ENCODE measurements around the gene SOX9. TPM values are rescaled to one million over a fixed set of nuclear protein-coding genes. Genes with fewer than 3 reads are reported as not detected.

Gene SOX9
- total and polyA plus RNA-seq, 2 of the 8 experiments (the other 6 are each of a cell fraction or from before 2014, with no cell fraction given): 1.9 to 4.9 TPM

DNA sequence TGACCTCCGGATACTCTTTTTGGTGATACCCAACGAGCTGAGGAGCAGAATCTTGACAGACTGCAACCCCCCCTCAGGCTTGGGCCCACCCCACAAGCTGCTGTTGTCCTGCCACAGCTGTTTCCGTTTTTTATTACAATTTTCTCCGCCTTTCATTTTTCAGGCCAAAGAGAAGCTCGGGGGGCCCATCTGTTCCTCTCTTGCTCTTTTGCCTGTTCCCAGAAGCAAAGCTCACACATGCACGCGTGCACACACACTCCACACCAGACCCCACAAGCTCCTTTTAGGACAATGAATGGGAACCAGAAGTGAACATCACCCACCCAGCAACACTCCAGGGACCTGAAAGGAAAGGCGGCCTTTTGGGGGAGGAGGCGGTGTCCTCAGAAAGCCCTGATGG lies 16.3 kb downstream of the SOX9 start:
- Histone ChIP-seq H3K56ac (replicated peaks; ENCODE audit: insufficient read length, low read depth, low read length) (no peak overlapping the region), H3K14ac (ENCODE audit: insufficient read length) (no peak overlapping the region), H4K8ac (ENCODE audit: extremely low read depth, insufficient read depth, low read length) (no peak overlapping the region), H2BK20ac (ENCODE audit: low read length) (no peak overlapping the region), H3K79me1 (ENCODE audit: low read depth, low read length) (no peaks in the 10 kb centered on the region), H4K91ac (replicated peaks; ENCODE audit: insufficient read length, low read length) (no peak overlapping the region), H3K36me3 (ENCODE audit: control insufficient read depth in 2 of 4, insufficient read depth in 4 of 4, low read length in 3 of 4) (no peaks in the 10 kb centered on the region), H2BK120ac (replicated peaks; ENCODE audit: low read depth, low read length) (no peak overlapping the region), H4K20me1 (replicated peaks in 1 of 2; ENCODE audit: control insufficient read depth in 1 of 2, insufficient read depth in 2 of 2, low read length in 2 of 2) (no peaks in the 10 kb centered on the region), H3K23me2 (ENCODE audit: low read depth, low read length) (no peaks in the 10 kb centered on the region), H3K79me2 (ENCODE audit: control insufficient read depth in 1 of 2, insufficient read depth in 2 of 2, low read length in 2 of 2) (no peaks in the 10 kb centered on the region), H2AFZ (ENCODE audit: low read length) (no peak overlapping the region), H3K27me3 (replicated peaks in 1 of 4; ENCODE audit: control insufficient read depth in 3 of 4, extremely low read depth in 1 of 4, insufficient read depth in 3 of 4, low read length in 3 of 4) (no peaks in the 10 kb centered on the region; a peak in 2 of 7 replicates), H3K23ac (ENCODE audit: insufficient read length) (no peak overlapping the region), H2AK5ac (ENCODE audit: low read depth, low read length) (no peak overlapping the region), H4K5ac (ENCODE audit: insufficient read length, low read depth, low read length) (no peak overlapping the region), H3K9ac (replicated peaks in 1 of 4; ENCODE audit: extremely low read depth in 1 of 4, low read depth in 3 of 4, low read length in 3 of 4) (no peak overlapping the region; a peak in 1 of 7 replicates), H3K9me3 (ENCODE audit: insufficient read depth in 2 of 2, low read depth in 1 of 2, low read length in 1 of 2) (no peaks in the 10 kb centered on the region), H2BK12ac (ENCODE audit: low read depth, low read length) (no peak overlapping the region), H3K18ac (ENCODE audit: extremely low read depth, low read length) (no peak overlapping the region), H3K4ac (replicated peaks; ENCODE audit: insufficient read length, low read depth, low read length) (no peak overlapping the region), H3K4me1 (replicated peaks in 1 of 4; ENCODE audit: control insufficient read depth in 3 of 4, insufficient read depth in 4 of 4, low read length in 3 of 4) (peaks cover 0 to 5% (median 2%) of the 10 kb centered on the region in 4 experiments; a peak in 3 of 7 replicates), H2BK5ac (ENCODE audit: low read depth, low read length) (no peak overlapping the region), H2BK15ac (ENCODE audit: low read length) (no peak overlapping the region), H3K4me3 (ENCODE audit: extremely low read depth in 1 of 4, insufficient read depth in 2 of 4, low read depth in 3 of 4, low read length in 4 of 4) (no peak overlapping the region), H3K27ac (ENCODE audit: low read depth, low read length) (no peak overlapping the region), H3K4me2 (ENCODE audit: insufficient read depth in 1 of 2, low read depth in 2 of 2, low read length in 2 of 2) (no peak overlapping the region)
- 93% methylated on average over 9 of the region's 9 CpGs; no CpG with 5 or more reads in 1 of the 2 experiments for WGBS, 2 experiments (ENCODE audit: extremely low coverage in 1 of 2, insufficient coverage in 1 of 2, insufficient read length in 1 of 2, insufficient replicate concordance in 2 of 2, low coverage in 1 of 2, low lambda C conversion rate in 2 of 2, missing lambda C conversion rate in 1 of 2)
- DNase-seq (ENCODE audit: low read depth in 1 of 2, low spot score in 2 of 2): no peak
- no peak for FAIRE-seq
- ChIA-PET POLR2A (ENCODE audit: partially characterized antibody) (interaction anchor here (1.6 kb wide), 1 partner anchor 15 kb away, joined by 4 read pairs; no protein-coding TSS in a partner anchor), CTCF (ENCODE audit: partially characterized antibody) (no interaction called here)
- TF ChIP-seq NANOG (IDR thresholded peaks at IDR 0.05; ENCODE audit: insufficient read depth, low read depth, low read length, poor library complexity, severe bottlenecking) (no peak), FOSL1 (IDR thresholded peaks at IDR 0.05; ENCODE audit: insufficient read depth, low read depth, low read length) (no peak), RBBP5 (IDR thresholded peaks at IDR 0.05; ENCODE audit: borderline replicate concordance, low read depth, low read length) (no peak), TCF12 (IDR thresholded peaks at IDR 0.05; ENCODE audit: low read depth, low read length) (no peak), KDM5A (IDR thresholded peaks at IDR 0.05; ENCODE audit: low read length) (no peak), TAF1 (IDR thresholded peaks at IDR 0.05; ENCODE audit: low read depth, low read length) (no peak), CREB1 (IDR thresholded peaks at IDR 0.05) (no peak), GABPA (IDR thresholded peaks at IDR 0.05; ENCODE audit: borderline replicate concordance, insufficient read depth, low read length) (no peak), KDM1A (IDR thresholded peaks at IDR 0.05; ENCODE audit: borderline replicate concordance, low read length) (no peak), POLR2A (IDR thresholded peaks at IDR 0.05; ENCODE audit: control extremely low read depth in 1 of 2, low read depth in 2 of 2, low read length in 2 of 2) (no peak), SIX5 (IDR thresholded peaks at IDR 0.05; ENCODE audit: low read depth, low read length) (no peak), CHD1 (IDR thresholded peaks at IDR 0.05; ENCODE audit: low read depth, low read length) (no peak), JUN (IDR thresholded peaks at IDR 0.05; ENCODE audit: low read depth, low read length) (no peak), GTF2F1 (IDR thresholded peaks at IDR 0.05; ENCODE audit: borderline replicate concordance, low read depth, low read length) (no peak), SP2 (IDR thresholded peaks at IDR 0.05; ENCODE audit: low read length) (no peak)
- TF ChIP-seq, protein P1, sequence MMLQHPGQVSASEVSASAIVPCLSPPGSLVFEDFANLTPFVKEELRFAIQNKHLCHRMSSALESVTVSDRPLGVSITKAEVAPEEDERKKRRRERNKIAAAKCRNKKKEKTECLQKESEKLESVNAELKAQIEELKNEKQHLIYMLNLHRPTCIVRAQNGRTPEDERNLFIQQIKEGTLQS (IDR thresholded peaks at IDR 0.05; ENCODE audit: insufficient read depth, low read depth, low read length): no peak
